Esophagus muscularis mucosa (tissue), 4 donors: Measurements from ENCODE around the gene CHCHD3.

Experiments used
- EP300 ChIP-seq: sonication (generic); formaldehyde crosslinking; IDR thresholded peaks from one replicate; pipeline ENCODE4 v1.6.1; 2017; ENCODE audit warnings: antibody characterized with exemption
- POLR2A ChIP-seq: fragments of 450-650 bp; IDR thresholded peaks from one replicate; pipeline ENCODE4 v1.6.1; 2017; ENCODE audit warnings: antibody characterized with exemption, moderate library complexity, mild to moderate bottlenecking, low read depth
- POLR2AphosphoS5 ChIP-seq, 2 donors: sonication (generic); formaldehyde crosslinking; IDR thresholded peaks; one replicate each; pipeline ENCODE4 v1.6.1; 2017; ENCODE audit warnings: antibody characterized with exemption in 2 of 2
- TF ChIP-seq, protein P1 (sequence below), 3 experiments: fragments of 200-600 bp in 2 of 3; fragments of 450-650 bp in 1 of 3; sonication (generic) in 2 of 3; IDR thresholded peaks; one replicate each; pipeline ENCODE4 v1.5.1; 2017 to 2019; ENCODE audit warnings: antibody characterized with exemption in 3 of 3, mild to moderate bottlenecking in 2 of 3, moderate library complexity in 1 of 3

DNA sequence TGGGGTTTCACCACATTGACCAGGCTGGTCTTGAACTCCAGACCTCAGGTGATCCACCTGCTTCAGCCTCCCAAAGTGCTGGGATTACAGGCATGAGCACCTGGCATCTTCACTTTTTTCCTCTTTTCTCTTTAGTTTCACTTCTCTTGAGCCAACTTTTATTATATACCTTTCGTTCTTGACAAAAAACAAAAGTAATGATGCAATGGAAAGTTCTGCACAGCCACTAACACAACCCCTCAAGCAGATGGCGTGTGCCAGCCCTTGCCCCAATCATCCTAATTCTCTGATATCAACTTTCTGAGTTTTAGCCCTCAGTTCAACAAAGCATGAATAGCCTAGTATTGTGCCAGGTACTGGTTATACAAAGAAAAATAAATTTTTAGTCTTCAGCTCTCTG lies 223.6 kb downstream of the CHCHD3 start:
- TF ChIP-seq, protein P1, sequence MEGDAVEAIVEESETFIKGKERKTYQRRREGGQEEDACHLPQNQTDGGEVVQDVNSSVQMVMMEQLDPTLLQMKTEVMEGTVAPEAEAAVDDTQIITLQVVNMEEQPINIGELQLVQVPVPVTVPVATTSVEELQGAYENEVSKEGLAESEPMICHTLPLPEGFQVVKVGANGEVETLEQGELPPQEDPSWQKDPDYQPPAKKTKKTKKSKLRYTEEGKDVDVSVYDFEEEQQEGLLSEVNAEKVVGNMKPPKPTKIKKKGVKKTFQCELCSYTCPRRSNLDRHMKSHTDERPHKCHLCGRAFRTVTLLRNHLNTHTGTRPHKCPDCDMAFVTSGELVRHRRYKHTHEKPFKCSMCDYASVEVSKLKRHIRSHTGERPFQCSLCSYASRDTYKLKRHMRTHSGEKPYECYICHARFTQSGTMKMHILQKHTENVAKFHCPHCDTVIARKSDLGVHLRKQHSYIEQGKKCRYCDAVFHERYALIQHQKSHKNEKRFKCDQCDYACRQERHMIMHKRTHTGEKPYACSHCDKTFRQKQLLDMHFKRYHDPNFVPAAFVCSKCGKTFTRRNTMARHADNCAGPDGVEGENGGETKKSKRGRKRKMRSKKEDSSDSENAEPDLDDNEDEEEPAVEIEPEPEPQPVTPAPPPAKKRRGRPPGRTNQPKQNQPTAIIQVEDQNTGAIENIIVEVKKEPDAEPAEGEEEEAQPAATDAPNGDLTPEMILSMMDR (IDR thresholded peaks at IDR 0.05): no peak
- no peak for TF ChIP-seq POLR2A
- TF ChIP-seq EP300: no peak
- no peak for TF ChIP-seq POLR2AphosphoS5 (IDR thresholded peaks at IDR 0.05)
